ENCODE results near the gene TANGO2. TPM values are rescaled to one million over a fixed set of nuclear protein-coding genes. Genes with fewer than 3 reads are reported as not detected.

TANGO2 gene
- total and polyA plus RNA-seq, 9 of the 15 experiments (the other 6 are each of a cell fraction or from before 2014, with no cell fraction given): 15.5 to 94.9 (median 70.1) TPM

DNA sequence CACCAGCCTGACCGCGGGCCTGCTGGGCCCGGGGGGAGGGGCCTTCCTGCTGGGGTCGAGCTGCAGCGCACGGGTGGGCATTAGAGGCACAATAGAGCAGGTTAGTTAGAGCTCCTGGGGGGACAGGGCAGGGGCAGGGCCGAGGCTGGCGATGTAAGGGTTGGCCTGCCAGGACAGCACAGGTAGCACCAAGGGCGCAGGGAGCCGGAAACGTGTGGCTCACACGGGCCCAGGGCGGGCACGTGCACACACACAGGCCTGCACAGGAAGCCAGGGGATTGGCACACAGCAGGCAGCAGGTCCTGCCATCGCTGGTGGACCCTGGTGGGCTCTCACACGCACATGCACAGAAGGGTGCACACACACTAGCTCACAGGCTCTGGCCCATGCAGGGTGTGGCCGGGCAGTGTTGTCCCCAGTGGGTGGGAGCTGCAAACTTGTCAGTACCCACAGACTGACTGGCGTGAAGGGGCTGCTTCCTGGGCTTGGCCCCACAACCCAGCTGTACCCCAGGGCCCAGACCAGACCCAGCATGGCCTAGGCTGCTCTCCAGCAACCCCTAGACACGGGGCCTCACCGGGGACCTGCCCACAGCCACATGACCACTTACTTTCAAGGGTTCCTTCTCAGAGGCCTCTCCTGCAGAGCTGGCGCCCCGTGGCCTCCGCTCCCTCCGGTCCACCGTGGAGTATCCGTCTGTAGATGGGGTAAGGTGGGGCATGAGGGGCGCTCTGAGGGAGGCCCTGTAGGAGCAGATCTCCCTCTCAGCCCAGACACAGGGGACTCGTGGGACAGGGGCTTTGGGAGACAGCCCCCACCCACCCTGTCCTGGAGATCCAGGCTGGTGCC is 49.4 kb upstream of the TANGO2 start (continued):
- TF ChIP-seq, protein P1, sequence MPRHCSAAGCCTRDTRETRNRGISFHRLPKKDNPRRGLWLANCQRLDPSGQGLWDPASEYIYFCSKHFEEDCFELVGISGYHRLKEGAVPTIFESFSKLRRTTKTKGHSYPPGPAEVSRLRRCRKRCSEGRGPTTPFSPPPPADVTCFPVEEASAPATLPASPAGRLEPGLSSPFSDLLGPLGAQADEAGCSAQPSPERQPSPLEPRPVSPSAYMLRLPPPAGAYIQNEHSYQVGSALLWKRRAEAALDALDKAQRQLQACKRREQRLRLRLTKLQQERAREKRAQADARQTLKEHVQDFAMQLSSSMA (CRISPR knock-in tag; IDR thresholded peaks at IDR 0.05): no peak
- no peak for TF ChIP-seq POLR3A (IDR thresholded peaks at IDR 0.05; ENCODE audit: borderline replicate concordance, extremely low read depth, insufficient read depth, insufficient read length)
- no peak for TF ChIP-seq ADNP (tag; IDR thresholded peaks at IDR 0.05)
- TF ChIP-seq TEAD2 (tag; IDR thresholded peaks at IDR 0.05): no peak
- peak; percentile 66; the same call in 1 of the 2 replicates for TF ChIP-seq ZNF561 (CRISPR knock-in tag; conservative IDR thresholded peaks at IDR 0.05)
- no peak for TF ChIP-seq CHCHD3 (CRISPR knock-in tag; IDR thresholded peaks at IDR 0.05)
- no peak for TF ChIP-seq ZNF324 (CRISPR knock-in tag; IDR thresholded peaks at IDR 0.05)
- TF ChIP-seq, protein P2, sequence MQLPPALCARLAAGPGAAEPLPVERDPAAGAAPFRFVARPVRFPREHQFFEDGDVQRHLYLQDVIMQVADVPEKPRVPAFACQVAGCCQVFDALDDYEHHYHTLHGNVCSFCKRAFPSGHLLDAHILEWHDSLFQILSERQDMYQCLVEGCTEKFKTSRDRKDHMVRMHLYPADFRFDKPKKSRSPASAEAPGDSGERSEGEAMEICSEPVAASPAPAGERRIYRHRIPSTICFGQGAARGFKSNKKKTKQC (CRISPR knock-in tag; IDR thresholded peaks at IDR 0.05): no peak
- TF ChIP-seq RBM25 (IDR thresholded peaks at IDR 0.05; ENCODE audit: low read depth, low read length, severe bottlenecking): no peak
- TF ChIP-seq MCM5 (IDR thresholded peaks at IDR 0.05; ENCODE audit: low read depth): no peak
- TF ChIP-seq CBX1 (IDR thresholded peaks at IDR 0.05; ENCODE audit: low read depth): no peak
- TF ChIP-seq, protein P3, sequence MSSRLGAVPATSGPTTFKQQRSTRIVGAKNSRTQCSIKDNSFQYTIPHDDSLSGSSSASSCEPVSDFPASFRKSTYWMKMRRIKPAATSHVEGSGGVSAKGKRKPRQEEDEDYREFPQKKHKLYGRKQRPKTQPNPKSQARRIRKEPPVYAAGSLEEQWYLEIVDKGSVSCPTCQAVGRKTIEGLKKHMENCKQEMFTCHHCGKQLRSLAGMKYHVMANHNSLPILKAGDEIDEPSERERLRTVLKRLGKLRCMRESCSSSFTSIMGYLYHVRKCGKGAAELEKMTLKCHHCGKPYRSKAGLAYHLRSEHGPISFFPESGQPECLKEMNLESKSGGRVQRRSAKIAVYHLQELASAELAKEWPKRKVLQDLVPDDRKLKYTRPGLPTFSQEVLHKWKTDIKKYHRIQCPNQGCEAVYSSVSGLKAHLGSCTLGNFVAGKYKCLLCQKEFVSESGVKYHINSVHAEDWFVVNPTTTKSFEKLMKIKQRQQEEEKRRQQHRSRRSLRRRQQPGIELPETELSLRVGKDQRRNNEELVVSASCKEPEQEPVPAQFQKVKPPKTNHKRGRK (tag; IDR thresholded peaks at IDR 0.05): no peak
- TF ChIP-seq CC2D1A (IDR thresholded peaks at IDR 0.05): no peak
- TF ChIP-seq, protein P4, sequence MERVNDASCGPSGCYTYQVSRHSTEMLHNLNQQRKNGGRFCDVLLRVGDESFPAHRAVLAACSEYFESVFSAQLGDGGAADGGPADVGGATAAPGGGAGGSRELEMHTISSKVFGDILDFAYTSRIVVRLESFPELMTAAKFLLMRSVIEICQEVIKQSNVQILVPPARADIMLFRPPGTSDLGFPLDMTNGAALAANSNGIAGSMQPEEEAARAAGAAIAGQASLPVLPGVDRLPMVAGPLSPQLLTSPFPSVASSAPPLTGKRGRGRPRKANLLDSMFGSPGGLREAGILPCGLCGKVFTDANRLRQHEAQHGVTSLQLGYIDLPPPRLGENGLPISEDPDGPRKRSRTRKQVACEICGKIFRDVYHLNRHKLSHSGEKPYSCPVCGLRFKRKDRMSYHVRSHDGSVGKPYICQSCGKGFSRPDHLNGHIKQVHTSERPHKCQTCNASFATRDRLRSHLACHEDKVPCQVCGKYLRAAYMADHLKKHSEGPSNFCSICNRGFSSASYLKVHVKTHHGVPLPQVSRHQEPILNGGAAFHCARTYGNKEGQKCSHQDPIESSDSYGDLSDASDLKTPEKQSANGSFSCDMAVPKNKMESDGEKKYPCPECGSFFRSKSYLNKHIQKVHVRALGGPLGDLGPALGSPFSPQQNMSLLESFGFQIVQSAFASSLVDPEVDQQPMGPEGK (CRISPR knock-in tag; IDR thresholded peaks at IDR 0.05; ENCODE audit: borderline replicate concordance): 0 out of 2 replicates have a peak, but pooled peaks have one; percentile 13
- TF ChIP-seq SRSF1 (IDR thresholded peaks at IDR 0.05; ENCODE audit: low read depth, low read length): no peak
- no peak for TF ChIP-seq HIVEP1 (CRISPR knock-in tag; IDR thresholded peaks at IDR 0.05)
- 0 out of 2 replicates have a peak, but pooled peaks have one; percentile 6 for TF ChIP-seq THAP12 (CRISPR knock-in tag; IDR thresholded peaks at IDR 0.05)
- no peak for TF ChIP-seq FOXK2 (conservative IDR thresholded peaks at IDR 0.05 in 1 of 2, IDR thresholded peaks at IDR 0.05 in 1 of 2; ENCODE audit: low read depth in 2 of 2)

Measured in K562 (cell line).